Tibial artery (tissue), 4 donors: ENCODE results near the gene NOP9.
A peak's percentile ranks its signal among the peaks of the same experiment; 100 is the strongest.

Experiments
- DNase-seq, 2 donors: peaks; one replicate each; pipeline ENCODE4 v3.0.0-alpha.2; 2019
- H3K27ac ChIP-seq, 2 donors: fragments of 200-600 bp; sonication (generic) in 1 of 2; 1 replicate in 1 of 2; 2 replicates in 1 of 2; pipeline ENCODE4 v1.5.1; 2018 to 2019; ENCODE audit warnings: mild to moderate bottlenecking in 1 of 2
- H3K27me3 ChIP-seq, 2 donors: fragments of 200-600 bp; sonication (generic) in 1 of 2; one replicate each; pipeline versions ENCODE4 v1.5.1 to v1.6.0; 2016 to 2019
- H3K36me3 ChIP-seq, 3 donors: fragments of 200-600 bp; sonication (generic) in 2 of 3; one replicate each; pipeline ENCODE4 v1.5.1; 2016 to 2019; ENCODE audit warnings: mild to moderate bottlenecking in 2 of 3
- H3K4me1 ChIP-seq, 4 donors: fragments of 200-600 bp; sonication (generic) in 2 of 4; 1 replicate in 3 of 4; 2 replicates in 1 of 4; pipeline ENCODE4 v1.5.1; 2016 to 2019
- H3K4me3 ChIP-seq, 2 donors: fragments of 200-600 bp; sonication (generic) in 1 of 2; 1 replicate in 1 of 2; 2 replicates in 1 of 2; pipeline ENCODE4 v1.5.1; 2018 to 2019; ENCODE audit warnings: mild to moderate bottlenecking in 2 of 2
- H3K9me3 ChIP-seq, 3 donors: fragments of 200-600 bp; sonication (generic) in 1 of 3; one replicate each; pipeline ENCODE4 v1.5.1; 2016 to 2019
- intact Hi-C: fragments of 100-400 bp; cut with DNase I; formaldehyde crosslinking; loops from one replicate; pipeline ENCODE4 v1.15.0; 2023; ENCODE audit warnings: low total_unique reads
- TF ChIP-seq, protein P1 (sequence below), 2 experiments: fragments of 200-600 bp in 1 of 2; fragments of 450-650 bp in 1 of 2; IDR thresholded peaks; one replicate each; pipeline ENCODE4 v1.5.1; 2017 to 2019; ENCODE audit warnings: antibody characterized with exemption in 2 of 2, mild to moderate bottlenecking in 1 of 2, moderate library complexity in 1 of 2

NOP9 gene

DNA sequence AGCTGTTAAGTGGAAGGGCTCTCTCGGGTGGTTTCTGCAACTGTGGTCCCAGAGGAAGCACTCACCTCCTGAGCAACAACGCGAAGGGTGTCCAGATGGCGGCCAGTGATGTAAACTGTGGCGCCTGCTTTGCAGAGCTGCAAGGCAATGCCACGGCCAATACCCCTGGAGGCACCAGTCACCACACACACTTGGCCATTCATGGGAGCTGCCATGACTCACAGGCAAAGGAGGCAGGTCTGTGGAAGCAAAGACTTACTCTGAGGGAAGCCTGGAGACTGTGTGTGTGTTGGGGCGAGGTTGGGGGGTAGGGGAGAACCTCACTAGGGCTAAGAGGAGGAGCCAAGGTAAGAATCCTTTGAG lies 777 bp upstream of the NOP9 start:
- no peak for DNase-seq
- peak overlapping the region; percentile 76 to 85 for H3K27ac ChIP-seq
- H3K9me3 ChIP-seq, result no peaks in the 10 kb centered on the region
- intact Hi-C loops, result loop anchor here (5.0 kb wide), 1 partner anchor 57 kb away; the partner anchor contains the start of gene TINF2
- peaks cover 0 to 34% (median 25%) of the 10 kb centered on the region in 4 donors for H3K4me1 ChIP-seq
- peak overlapping the region; percentile 91 to 96 for H3K4me3 ChIP-seq
- H3K36me3 ChIP-seq, result peaks cover 38 to 47% (median 38%) of the 10 kb centered on the region in 3 donors
- H3K27me3 ChIP-seq, result no peaks in the 10 kb centered on the region
- TF ChIP-seq, protein P1, sequence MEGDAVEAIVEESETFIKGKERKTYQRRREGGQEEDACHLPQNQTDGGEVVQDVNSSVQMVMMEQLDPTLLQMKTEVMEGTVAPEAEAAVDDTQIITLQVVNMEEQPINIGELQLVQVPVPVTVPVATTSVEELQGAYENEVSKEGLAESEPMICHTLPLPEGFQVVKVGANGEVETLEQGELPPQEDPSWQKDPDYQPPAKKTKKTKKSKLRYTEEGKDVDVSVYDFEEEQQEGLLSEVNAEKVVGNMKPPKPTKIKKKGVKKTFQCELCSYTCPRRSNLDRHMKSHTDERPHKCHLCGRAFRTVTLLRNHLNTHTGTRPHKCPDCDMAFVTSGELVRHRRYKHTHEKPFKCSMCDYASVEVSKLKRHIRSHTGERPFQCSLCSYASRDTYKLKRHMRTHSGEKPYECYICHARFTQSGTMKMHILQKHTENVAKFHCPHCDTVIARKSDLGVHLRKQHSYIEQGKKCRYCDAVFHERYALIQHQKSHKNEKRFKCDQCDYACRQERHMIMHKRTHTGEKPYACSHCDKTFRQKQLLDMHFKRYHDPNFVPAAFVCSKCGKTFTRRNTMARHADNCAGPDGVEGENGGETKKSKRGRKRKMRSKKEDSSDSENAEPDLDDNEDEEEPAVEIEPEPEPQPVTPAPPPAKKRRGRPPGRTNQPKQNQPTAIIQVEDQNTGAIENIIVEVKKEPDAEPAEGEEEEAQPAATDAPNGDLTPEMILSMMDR (IDR thresholded peaks at IDR 0.05), result no peak

DNA sequence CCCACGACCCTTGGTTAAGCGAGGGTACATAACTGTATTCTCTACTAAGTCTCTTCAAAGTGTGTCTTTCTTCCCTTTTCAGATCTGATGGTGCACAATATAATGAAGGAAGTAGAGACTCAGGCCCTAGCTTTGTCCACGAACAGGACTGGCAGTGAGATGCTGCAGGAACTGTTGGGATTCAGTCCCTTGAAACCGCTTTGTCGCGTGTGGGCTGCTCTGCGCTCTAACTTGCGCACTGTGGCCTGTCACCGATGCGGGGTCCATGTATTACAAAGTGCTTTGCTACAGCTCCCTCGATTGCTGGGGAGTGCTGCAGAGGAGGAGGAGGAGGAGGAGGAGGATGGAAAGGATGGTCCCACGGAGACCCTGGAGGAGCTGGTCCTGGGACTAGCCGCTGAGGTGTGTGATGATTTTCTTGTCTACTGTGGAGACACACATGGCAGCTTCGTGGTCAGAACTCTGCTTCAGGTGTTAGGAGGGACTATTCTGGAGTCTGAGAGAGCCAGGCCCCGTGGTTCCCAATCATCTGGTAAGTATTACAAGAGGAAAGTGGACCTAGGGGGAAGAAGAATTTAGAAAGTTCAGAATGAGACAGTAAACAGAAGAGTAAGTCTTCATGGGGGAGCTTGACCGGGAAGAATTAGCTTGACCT lies 803 bp downstream of the NOP9 start:
- intact Hi-C loops, result no loop called here
- peaks cover 0 to 34% (median 25%) of the 10 kb centered on the region in 4 donors for H3K4me1 ChIP-seq
- H3K27me3 ChIP-seq, result no peaks in the 10 kb centered on the region
- DNase-seq, result no peak
- H3K27ac ChIP-seq, result peak overlapping the region; percentile 76 to 85
- H3K36me3 ChIP-seq, result peaks cover 49 to 54% (median 51%) of the 10 kb centered on the region in 3 donors
- TF ChIP-seq, protein P1 (IDR thresholded peaks at IDR 0.05), result no peak
- H3K4me3 ChIP-seq, result peak overlapping the region; percentile 91 to 96
- H3K9me3 ChIP-seq, result no peaks in the 10 kb centered on the region

DNA sequence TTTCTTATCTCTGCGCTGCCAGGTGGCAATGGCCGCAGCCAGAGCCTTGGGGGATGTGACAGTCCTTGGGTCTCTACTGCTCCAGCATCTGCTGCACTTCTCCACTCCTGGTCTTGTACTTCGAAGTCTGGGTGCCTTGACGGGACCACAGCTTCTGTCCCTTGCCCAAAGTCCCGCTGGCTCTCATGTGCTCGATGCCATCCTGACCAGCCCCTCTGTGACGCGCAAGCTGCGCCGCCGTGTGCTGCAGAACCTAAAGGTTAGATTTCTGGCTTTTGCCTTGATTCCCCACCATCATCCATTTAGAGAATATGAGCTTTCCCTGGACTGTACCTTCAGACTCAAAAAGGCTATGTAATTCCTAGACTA lies 4.4 kb downstream of the NOP9 start:
- Histone ChIP-seq H3K27ac (no peak overlapping the region), H3K4me3 (no peak overlapping the region), H3K36me3 (peaks cover 52 to 65% (median 59%) of the 10 kb centered on the region in 3 donors), H3K27me3 (no peaks in the 10 kb centered on the region), H3K9me3 (no peaks in the 10 kb centered on the region), H3K4me1 (peaks cover 0 to 22% (median 18%) of the 10 kb centered on the region in 4 donors)
- DNase-seq, result no peak
- TF ChIP-seq, protein P1 (IDR thresholded peaks at IDR 0.05), result no peak
- intact Hi-C loops, result no loop called here

DNA sequence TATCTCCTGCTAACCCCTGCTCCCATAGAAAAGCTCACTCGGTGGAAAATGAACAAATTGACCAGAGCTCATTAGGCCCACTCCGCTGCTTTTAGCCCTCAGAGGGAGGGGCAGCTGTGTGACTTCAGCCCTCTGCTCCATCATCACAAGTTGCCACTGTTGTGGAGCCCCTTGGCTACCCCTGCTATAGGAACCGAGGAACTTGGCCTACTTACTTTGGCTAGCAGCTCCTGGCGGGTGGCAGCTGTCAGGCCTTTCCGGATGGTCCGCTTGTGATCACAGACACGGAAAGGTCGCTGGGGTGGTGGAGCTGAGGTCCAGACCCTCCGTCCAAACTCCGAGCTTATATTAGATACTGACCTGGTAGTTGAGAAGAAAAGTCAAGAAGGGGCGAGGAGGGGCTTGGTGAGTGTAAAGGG lies 7.5 kb downstream of the NOP9 start:
- Histone ChIP-seq H3K4me3 (no peak overlapping the region), H3K4me1 (peaks cover 0 to 29% (median 16%) of the 10 kb centered on the region in 4 donors), H3K9me3 (no peaks in the 10 kb centered on the region), H3K27ac (no peak overlapping the region), H3K27me3 (no peaks in the 10 kb centered on the region), H3K36me3 (peaks cover 43 to 57% (median 51%) of the 10 kb centered on the region in 3 donors)
- TF ChIP-seq, protein P1 (IDR thresholded peaks at IDR 0.05), result no peak
- DNase-seq, result no peak
- intact Hi-C loops, result no loop called here

DNA sequence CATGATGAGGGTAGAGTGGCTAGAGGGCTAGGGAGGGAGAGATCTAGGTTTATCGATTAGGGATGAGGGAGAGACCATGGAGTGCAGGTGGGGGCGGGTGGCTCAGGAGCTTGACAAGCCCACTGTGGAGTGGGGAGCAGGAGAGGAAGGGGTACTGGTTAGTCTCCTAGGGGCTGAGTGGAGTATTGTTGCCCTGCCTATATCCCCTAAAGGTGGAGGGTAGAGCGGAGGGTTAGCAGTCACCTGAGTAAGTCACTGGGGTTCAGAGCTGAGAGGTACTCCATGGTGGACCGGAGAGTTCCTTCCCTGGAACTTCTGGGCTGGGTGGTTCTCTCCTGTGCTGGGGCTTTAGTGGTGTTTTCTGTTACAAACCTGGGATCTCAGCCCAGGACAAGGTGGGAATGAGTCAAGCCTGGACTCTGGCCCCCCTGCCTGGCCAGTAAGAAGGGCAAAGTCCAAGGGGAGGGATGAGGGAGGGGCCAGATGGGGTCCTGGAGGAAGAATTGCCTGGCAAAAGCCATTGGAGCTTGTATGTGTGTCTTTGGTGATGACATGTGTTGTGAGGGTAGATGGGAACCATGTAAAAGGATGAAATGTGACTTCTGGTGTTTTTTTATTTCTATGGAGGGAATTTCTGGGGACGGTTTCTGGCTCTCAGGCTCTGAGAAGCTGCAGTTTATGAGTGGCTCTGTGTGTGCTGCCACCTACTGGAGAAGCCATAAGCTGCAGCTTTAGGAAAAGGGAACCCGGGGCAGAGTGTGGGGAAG lies 8.1 kb downstream of the NOP9 start, which contains the start of gene CIDEB:
TSS of gene CIDEB (minus strand) at position 403 of the 767 bp plus-strand sequence. CDS start at position 284, 119 bp downstream.
- Histone ChIP-seq H3K36me3 (peaks cover 37 to 51% (median 46%) of the 10 kb centered on the region in 3 donors), H3K27ac (no peak within 1 kb of the TSS)

More for the DNA sequence above, 8.1 kb downstream of the NOP9 start, which contains the start of gene CIDEB:
- H3K4me1 ChIP-seq, result peaks cover 0 to 29% (median 16%) of the 10 kb centered on the region in 4 donors
- no peaks in the 10 kb centered on the region for H3K27me3 ChIP-seq
- H3K9me3 ChIP-seq, result no peaks in the 10 kb centered on the region
- no peak within 1 kb of the TSS for H3K4me3 ChIP-seq
- intact Hi-C loops, result no loop called here
- TF ChIP-seq, protein P1 (IDR thresholded peaks at IDR 0.05), result peak; percentile 71 to 90
- peak in 1 of 2 donors; percentile 61 for DNase-seq
